ENCODE measurements around the gene NR2F2.

The NR2F2 gene

DNA sequence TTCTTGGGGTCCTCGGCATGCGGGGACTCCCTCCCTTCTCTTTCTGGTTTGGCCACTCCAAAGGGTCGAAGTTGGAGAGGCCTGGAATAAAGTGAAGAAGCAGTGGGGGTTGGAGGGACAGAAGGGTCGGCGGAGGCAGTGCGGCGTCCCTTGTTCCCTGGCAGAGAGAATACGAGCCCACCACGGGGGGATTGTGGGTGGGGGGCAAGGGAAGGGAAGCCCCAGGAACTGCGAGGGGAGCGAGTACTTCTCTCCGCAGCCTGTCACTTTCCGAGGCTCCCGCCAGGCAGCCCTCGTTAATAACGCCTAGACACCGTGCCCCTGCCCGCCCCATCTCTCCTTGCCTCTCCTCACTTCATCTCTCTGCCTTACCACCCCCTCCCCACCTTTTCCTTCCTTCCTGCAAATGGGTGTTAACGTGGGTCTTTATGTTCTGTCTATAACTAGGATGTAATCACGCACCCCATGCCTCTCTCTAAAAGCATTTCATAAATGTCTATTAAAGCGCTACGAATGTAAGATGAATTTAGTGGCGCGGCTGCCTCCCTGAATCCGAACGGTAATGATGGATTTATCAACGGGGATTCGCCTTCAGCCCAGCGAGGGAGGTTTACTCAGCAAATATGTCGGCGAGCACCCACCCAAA, 13.7 kb downstream of the NR2F2 start:
- no peak for DNase-seq

GRCh38 chr15:96344706-96345559, 14.4 kb downstream of the NR2F2 start:
- no peak for DNase-seq

- no peak for DNase-seq
Observed at GRCh38 chr15:96345560-96346399, 15.3 kb downstream of the NR2F2 start.

DNA sequence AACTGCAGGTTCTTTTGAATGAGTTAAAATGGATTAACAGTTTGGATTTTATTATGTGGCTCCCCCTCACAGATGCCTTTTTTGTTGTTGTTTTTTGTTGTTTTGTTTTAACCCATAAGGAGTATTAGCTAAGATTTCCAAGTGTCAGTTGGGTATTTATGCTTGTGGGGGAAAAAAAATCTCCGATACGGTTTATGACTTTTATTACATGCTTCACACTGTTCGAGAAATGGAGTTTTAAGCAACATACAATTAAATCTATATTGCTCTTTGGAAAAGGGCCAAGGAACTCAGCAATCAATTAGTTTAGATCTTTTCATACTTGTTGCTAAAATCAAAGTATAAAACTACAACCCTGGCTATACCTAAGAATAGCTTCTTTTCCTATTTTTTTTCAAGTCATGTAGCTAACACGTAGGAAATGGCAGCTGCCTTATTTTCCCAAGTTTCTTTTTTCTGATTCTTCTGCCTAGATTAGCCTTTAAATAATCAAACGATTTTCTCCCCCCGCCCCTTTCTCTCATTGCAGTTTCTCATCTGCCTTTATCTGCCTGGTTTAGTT, 16.0 kb downstream of the NR2F2 start:
- no peak for DNase-seq

GRCh38 chr15:96347181-96348111, 16.9 kb downstream of the NR2F2 start:
- DNase-seq: no peak

GRCh38 chr15:96348112-96349027, 17.9 kb downstream of the NR2F2 start:
- no peak for DNase-seq

GRCh38 chr15:96349034-96349856, 18.7 kb downstream of the NR2F2 start:
- no peak for DNase-seq

DNA sequence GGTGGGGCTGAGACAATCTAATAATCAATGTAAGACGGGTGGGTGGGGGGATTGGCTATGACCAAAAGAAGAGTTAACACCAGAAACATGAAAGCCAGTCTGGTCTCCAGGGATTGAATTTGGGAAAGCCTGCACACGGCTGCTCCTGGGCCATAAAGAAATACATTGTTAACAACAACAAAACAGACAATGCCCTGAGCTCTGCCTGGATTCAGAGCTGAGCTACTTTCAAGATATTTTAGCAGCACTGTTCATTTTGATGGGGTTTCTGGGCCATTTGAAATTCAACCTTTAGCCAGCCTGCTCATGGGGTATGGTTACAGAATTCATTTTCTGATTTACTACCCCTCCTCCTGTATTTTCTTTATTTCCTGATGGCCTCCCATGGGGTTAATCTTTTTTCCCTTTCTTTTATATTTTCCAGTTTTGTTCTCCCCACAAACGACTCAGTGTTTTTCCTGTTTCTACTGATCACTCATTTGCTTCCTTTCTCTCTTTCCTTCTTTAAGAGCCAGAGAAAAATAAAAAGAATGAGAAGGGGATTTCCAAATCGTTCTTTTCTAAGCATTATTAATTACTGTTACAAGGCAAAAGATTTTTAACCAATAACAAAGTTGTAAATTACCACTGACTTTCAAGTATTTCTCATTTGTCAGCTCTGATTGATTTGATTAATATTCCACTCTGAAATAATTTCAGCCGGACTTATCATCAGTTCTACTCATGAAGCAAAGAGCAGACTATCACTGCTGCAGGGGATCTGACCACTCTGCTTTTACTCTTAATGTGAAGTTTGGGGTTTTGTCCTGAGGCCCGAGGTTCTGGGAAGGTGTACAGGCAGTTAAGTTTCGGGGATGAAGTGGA, 19.6 kb downstream of the NR2F2 start:
- no peak for DNase-seq

GRCh38 chr15:96350934-96351724, 20.6 kb downstream of the NR2F2 start:
- no peak for DNase-seq

DNA sequence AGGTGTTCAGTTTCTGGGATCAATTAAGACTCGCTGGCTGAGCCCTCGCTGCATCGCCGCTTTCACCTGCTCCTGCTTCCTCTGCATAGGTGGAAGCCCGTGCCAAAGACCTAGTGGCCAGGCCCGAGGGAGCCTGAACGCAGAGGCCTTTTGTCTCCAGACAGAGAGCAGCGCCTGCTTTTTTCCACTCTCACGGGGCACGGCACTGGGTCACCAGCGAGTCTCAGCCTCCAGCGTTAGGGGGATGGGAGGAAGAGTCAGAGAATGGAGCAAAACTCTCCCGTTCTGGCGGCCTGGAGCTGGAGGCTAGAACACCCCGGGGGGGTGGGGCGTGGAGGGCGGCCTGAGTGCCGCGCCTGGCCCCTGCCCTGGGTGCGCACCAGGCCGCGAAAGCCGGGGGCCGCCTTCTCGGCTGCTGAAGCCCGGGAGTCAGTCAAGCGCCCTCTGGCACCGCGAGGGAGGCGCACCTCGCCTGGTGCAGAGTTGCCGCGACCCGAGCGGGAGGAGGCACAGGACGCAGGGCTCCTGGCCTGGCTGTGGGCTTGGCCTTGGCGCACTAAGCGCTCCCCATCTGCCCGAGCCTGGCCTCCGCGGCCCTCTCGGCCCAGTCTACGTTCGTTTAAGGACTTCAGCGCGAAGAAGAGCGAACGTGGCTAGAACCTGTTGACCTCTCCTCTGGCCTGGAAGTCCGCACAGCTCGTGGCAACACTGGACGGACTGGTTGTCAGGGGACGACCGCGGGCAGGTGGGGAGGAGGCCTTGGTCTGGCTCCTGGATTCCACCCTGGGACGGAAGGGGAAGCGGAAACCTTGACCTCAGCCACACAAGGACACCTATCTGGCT, 21.5 kb downstream of the NR2F2 start:
- no peak for DNase-seq

DNA sequence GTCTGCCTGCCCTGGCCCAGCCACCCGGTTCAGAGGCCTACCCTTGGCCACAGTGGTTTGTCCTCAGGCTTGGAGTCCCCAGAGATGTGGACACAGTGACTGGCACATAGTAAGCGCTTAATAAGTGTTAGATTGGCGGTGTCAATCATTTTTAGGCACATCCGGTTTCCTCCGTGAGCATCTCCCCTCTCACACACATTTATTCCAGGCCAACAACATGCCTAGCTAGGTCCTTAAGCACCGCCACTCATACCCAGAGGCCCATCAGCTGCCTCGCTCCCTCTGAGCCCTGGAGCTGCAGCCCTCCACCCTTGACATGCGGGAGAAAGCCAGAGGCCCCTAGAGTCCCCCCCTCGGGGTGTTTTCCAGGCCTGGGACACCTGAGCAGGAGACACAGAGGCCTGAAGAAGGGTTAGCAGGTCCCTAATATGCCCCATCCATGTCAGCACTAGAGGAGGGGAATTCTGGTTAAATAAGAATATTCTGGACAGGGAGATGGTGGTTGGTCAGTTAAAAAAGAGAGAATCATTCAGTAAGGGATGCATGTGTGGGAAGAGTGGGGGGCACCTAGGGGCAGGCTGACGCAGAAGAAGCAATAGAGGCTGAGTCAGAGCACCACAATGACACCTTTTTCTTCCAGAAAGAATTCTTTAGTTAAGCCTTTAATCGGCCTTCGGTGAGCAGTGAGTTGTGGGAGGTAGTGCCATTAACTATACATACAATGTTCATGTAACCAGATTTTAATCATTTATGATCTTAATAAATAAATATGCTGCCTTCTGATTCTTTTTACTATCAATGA, 22.3 kb downstream of the NR2F2 start:
- DNase-seq: no peak

DNA sequence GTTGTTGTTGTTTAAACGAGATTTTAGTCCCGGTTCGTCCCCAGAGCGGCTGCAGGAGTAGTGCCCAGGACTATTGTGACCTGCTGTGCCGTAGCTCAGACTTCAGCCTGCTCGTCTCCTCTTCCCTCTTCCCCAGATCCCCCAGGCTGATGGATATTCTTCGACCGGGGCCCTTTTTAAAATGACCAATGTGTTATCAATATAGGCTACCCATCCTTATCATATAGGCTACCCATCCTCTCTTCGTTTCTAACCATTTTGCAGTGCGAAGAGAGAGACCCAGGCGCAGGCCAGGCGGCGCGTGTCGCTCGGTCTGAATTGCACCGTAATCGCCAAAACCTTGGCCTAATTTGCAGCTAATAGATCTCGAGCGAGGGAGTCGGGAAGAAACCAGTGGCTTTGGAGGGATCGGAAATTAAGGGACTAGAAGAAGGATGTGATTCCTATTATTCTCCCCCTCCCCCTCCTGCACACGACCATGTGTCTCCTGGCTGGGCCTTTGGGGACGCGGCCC, 23.0 kb downstream of the NR2F2 start:
- no peak for DNase-seq

GRCh38 chr15:96353930-96354730, 23.6 kb downstream of the NR2F2 start:
- no peak for DNase-seq

DNA sequence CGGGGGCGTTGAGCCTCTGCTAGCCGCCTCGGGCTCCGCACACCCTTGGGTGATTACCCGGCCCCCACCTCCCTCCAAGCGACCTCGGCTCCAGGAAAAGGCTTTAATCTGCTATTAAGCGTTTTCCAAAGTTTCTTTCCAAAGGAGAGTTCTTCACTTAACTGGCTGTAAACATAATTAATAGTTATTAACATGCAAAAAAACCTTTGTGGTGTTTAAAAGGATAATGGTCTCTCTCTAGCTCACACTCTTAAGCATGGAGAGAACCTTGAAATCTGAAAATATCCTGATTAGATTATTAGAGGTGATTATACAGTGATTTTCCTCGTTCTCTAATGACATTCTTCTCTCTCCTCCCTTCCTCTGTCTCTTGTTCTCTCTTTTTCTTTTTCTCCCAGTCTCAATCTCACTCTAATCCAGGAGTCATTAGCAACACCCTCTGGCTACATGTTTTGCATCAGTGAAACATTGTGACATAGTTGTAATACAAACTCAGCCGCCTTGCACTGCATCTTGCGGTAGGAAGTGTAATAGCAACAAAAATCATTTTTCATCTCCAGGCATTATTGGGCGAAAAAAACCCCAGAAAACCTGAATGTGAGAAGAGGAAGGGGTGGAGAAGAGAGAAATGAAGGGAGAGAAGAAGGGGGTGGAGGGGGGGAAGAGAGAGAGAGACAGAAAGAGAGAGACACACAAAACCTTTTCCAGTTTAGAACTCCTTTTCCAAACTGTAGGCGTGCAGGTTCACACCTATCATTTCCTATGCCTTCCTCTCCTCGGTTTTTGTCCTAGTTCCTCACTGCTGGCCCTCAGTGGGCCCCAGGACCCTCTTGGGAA, 24.4 kb downstream of the NR2F2 start:
- no peak for DNase-seq

All from NCI-H146 (cell line).